ENCODE results near the gene BUB3.

DNA sequence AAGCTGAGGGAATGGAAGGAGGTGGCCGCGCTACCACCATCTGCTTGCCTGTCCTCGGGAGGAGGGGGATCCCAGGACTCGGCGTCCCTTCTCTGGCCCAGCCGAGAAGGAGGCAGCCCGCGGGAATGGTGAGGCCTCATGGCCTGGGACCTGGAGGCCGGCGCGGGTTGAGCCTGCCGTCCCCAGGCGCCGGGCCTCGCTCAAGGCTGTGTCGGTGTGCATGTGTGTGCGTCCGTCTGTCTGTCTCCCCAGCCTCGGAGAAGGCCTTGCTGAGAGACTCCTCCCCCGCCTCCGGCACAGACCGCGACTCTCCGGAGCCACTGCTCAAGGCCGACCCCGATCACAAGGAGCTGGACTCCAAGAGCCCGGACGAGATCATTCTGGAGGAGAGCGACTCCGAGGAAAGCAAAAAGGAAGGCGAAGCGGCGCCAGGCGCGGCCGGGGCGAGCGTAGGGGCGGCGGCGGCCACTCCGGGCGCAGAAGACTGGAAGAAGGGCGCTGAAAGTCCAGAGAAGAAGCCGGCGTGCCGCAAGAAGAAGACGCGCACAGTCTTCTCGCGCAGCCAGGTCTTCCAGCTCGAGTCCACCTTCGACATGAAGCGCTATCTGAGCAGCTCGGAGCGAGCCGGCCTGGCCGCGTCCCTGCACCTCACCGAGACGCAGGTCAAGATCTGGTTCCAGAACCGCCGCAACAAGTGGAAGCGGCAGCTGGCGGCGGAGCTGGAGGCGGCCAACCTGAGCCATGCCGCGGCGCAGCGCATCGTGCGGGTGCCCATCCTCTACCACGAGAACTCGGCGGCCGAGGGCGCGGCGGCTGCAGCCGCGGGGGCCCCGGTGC lies 17.2 kb upstream of the BUB3 start:
- no peak for TF ChIP-seq RFX5 (IDR thresholded peaks at IDR 0.05; ENCODE audit: low read depth, low read length)
- TF ChIP-seq, protein P1, sequence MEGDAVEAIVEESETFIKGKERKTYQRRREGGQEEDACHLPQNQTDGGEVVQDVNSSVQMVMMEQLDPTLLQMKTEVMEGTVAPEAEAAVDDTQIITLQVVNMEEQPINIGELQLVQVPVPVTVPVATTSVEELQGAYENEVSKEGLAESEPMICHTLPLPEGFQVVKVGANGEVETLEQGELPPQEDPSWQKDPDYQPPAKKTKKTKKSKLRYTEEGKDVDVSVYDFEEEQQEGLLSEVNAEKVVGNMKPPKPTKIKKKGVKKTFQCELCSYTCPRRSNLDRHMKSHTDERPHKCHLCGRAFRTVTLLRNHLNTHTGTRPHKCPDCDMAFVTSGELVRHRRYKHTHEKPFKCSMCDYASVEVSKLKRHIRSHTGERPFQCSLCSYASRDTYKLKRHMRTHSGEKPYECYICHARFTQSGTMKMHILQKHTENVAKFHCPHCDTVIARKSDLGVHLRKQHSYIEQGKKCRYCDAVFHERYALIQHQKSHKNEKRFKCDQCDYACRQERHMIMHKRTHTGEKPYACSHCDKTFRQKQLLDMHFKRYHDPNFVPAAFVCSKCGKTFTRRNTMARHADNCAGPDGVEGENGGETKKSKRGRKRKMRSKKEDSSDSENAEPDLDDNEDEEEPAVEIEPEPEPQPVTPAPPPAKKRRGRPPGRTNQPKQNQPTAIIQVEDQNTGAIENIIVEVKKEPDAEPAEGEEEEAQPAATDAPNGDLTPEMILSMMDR (conservative IDR thresholded peaks at IDR 0.05; ENCODE audit: low read depth, low read length): no peak
- TF ChIP-seq POLR2A (IDR thresholded peaks at IDR 0.05; ENCODE audit: low read depth, low read length): no peak

All from IMR-90 (cell line).